Mononuclear cell (primary cell): ENCODE results near the gene WWOX. TPM values are rescaled to one million over a fixed set of nuclear protein-coding genes. Genes with fewer than 3 reads are reported as not detected.

Experiments used
- H3K27me3 ChIP-seq: 2 replicates; pipeline ENCODE4 v1.6.0; 2011; ENCODE audit warnings: low read length, control low read depth; ENCODE audit not compliant: insufficient read depth
- H3K4me1 ChIP-seq: 2 replicates; pipeline ENCODE4 v1.5.1; 2011; ENCODE audit warnings: mild to moderate bottlenecking, low read length, control low read depth; ENCODE audit not compliant: insufficient read depth
- H3K4me3 ChIP-seq: 2 replicates; pipeline ENCODE4 v1.5.1; 2011; ENCODE audit warnings: mild to moderate bottlenecking, low read length, moderate library complexity
- H3K9me3 ChIP-seq: 2 replicates; pipeline ENCODE4 v1.5.1; 2011; ENCODE audit warnings: low read depth, mild to moderate bottlenecking, control low read depth, low read length
- total RNA-seq: library from RNA; depleted of rRNA; stranded (reverse); fragments of >200 nt; gene quantifications from one replicate; pipeline ENCODE4 v1.2.3, GENCODE V29; 2012

Gene WWOX
- total RNA-seq, 1 donor, result 22.7 TPM

- H3K9me3 ChIP-seq, result no peaks in the 10 kb centered on the region
- no peak overlapping the region for H3K4me3 ChIP-seq
- no peaks in the 10 kb centered on the region for H3K4me1 ChIP-seq
- H3K27me3 ChIP-seq, result no peaks in the 10 kb centered on the region
Measured at GRCh38 chr16:78307824-78308528, 208.5 kb downstream of the WWOX start.

- Histone ChIP-seq H3K9me3 (no peaks in the 10 kb centered on the region), H3K4me1 (no peaks in the 10 kb centered on the region), H3K27me3 (no peaks in the 10 kb centered on the region), H3K4me3 (no peak overlapping the region)
Measured at GRCh38 chr16:78309763-78310162, 210.3 kb downstream of the WWOX start.

- no peaks in the 10 kb centered on the region for H3K27me3 ChIP-seq
- H3K4me1 ChIP-seq, result no peaks in the 10 kb centered on the region
- H3K4me3 ChIP-seq, result no peak overlapping the region
- no peaks in the 10 kb centered on the region for H3K9me3 ChIP-seq
Measured at GRCh38 chr16:78310196-78310595, 210.7 kb downstream of the WWOX start.

GRCh38 chr16:78310990-78311561, 211.6 kb downstream of the WWOX start:
- Histone ChIP-seq H3K27me3 (no peaks in the 10 kb centered on the region), H3K9me3 (no peaks in the 10 kb centered on the region), H3K4me3 (no peak overlapping the region), H3K4me1 (no peaks in the 10 kb centered on the region)

GRCh38 chr16:78311831-78312230, 212.4 kb downstream of the WWOX start:
- H3K27me3 ChIP-seq, result no peaks in the 10 kb centered on the region
- H3K4me1 ChIP-seq, result no peaks in the 10 kb centered on the region
- H3K9me3 ChIP-seq, result no peaks in the 10 kb centered on the region
- no peak overlapping the region for H3K4me3 ChIP-seq

- no peak overlapping the region for H3K4me3 ChIP-seq
- no peaks in the 10 kb centered on the region for H3K9me3 ChIP-seq
- H3K4me1 ChIP-seq, result no peaks in the 10 kb centered on the region
- no peaks in the 10 kb centered on the region for H3K27me3 ChIP-seq
Measured at GRCh38 chr16:78317564-78318240, 218.2 kb downstream of the WWOX start.

GRCh38 chr16:78321620-78322360, 222.3 kb downstream of the WWOX start:
- Histone ChIP-seq H3K9me3 (no peaks in the 10 kb centered on the region), H3K4me3 (no peak overlapping the region), H3K4me1 (no peaks in the 10 kb centered on the region), H3K27me3 (no peaks in the 10 kb centered on the region)

- H3K4me1 ChIP-seq, result no peaks in the 10 kb centered on the region
- H3K4me3 ChIP-seq, result no peak overlapping the region
- no peaks in the 10 kb centered on the region for H3K9me3 ChIP-seq
- H3K27me3 ChIP-seq, result no peaks in the 10 kb centered on the region
Measured at GRCh38 chr16:78323315-78323714, 223.9 kb downstream of the WWOX start.

- H3K27me3 ChIP-seq, result no peaks in the 10 kb centered on the region
- H3K4me1 ChIP-seq, result no peaks in the 10 kb centered on the region
- H3K9me3 ChIP-seq, result no peaks in the 10 kb centered on the region
- H3K4me3 ChIP-seq, result no peak overlapping the region
Measured at GRCh38 chr16:78324649-78325285, 225.3 kb downstream of the WWOX start.

GRCh38 chr16:78325468-78326352, 226.3 kb downstream of the WWOX start:
- Histone ChIP-seq H3K4me3 (no peak overlapping the region), H3K9me3 (no peaks in the 10 kb centered on the region), H3K27me3 (no peaks in the 10 kb centered on the region), H3K4me1 (no peaks in the 10 kb centered on the region)

- Histone ChIP-seq H3K4me3 (no peak overlapping the region), H3K9me3 (no peaks in the 10 kb centered on the region), H3K4me1 (no peaks in the 10 kb centered on the region), H3K27me3 (no peaks in the 10 kb centered on the region)
Measured at GRCh38 chr16:78326731-78327130, 227.3 kb downstream of the WWOX start.

- no peaks in the 10 kb centered on the region for H3K4me1 ChIP-seq
- no peaks in the 10 kb centered on the region for H3K9me3 ChIP-seq
- H3K27me3 ChIP-seq, result no peaks in the 10 kb centered on the region
- no peak overlapping the region for H3K4me3 ChIP-seq
Measured at GRCh38 chr16:78331731-78332130, 232.3 kb downstream of the WWOX start.

- Histone ChIP-seq H3K9me3 (no peaks in the 10 kb centered on the region), H3K4me1 (no peaks in the 10 kb centered on the region), H3K4me3 (no peak overlapping the region), H3K27me3 (no peaks in the 10 kb centered on the region)
Measured at GRCh38 chr16:78333808-78334207, 234.4 kb downstream of the WWOX start.

- Histone ChIP-seq H3K27me3 (no peaks in the 10 kb centered on the region), H3K4me3 (no peak overlapping the region), H3K4me1 (no peaks in the 10 kb centered on the region), H3K9me3 (no peaks in the 10 kb centered on the region)
Measured at GRCh38 chr16:78340590-78340989, 241.1 kb downstream of the WWOX start.
